Right kidney (tissue), 1 donor: ENCODE results near the gene KLF13.

Source experiments
- DNase-seq: peaks from one replicate; pipeline ENCODE4 v3.0.0-alpha.2; 2016

KLF13 gene

GRCh38 chr15:31401282-31401681, 74.6 kb downstream of the KLF13 start:
- no peak for DNase-seq

GRCh38 chr15:31402003-31402402, 75.4 kb downstream of the KLF13 start:
- DNase-seq = no peak

- no peak for DNase-seq
These were observed 75.9 kb downstream of the KLF13 start for GRCh38 chr15:31402511-31403056.

GRCh38 chr15:31403096-31403495, 76.5 kb downstream of the KLF13 start:
- no peak for DNase-seq

- no peak for DNase-seq
These were observed 77.0 kb downstream of the KLF13 start for GRCh38 chr15:31403606-31404005.

- DNase-seq = no peak
These were observed 77.7 kb downstream of the KLF13 start for GRCh38 chr15:31404345-31404744.

GRCh38 chr15:31405200-31405920, 78.7 kb downstream of the KLF13 start:
- DNase-seq = no peak

GRCh38 chr15:31407376-31407775, 80.7 kb downstream of the KLF13 start:
- no peak for DNase-seq

- no peak for DNase-seq
These were observed 81.2 kb downstream of the KLF13 start for GRCh38 chr15:31407851-31408250.

GRCh38 chr15:31408724-31409123, 82.1 kb downstream of the KLF13 start:
- no peak for DNase-seq

GRCh38 chr15:31409171-31409570, 82.5 kb downstream of the KLF13 start:
- DNase-seq = no peak

GRCh38 chr15:31412824-31413223, 86.2 kb downstream of the KLF13 start:
- no peak for DNase-seq

GRCh38 chr15:31415201-31415600, 88.6 kb downstream of the KLF13 start:
- no peak for DNase-seq

- no peak for DNase-seq
These were observed 93.2 kb downstream of the KLF13 start for GRCh38 chr15:31419820-31420219.

GRCh38 chr15:31427411-31427810, 100.8 kb downstream of the KLF13 start:
- no peak for DNase-seq
